NCI-H2171 treated with DMSO at 0.1 percent for 48 hours (cell line): ENCODE results near the gene PCCA.
"Not testable (repeated sequence)": the region's sequence is repeated elsewhere in the genome, so short reads cannot be mapped to it uniquely, and the experiment has no call there.

Experiments used
- DNase-seq: peaks from one replicate; lab custom pipeline; 2025; lab: John Stamatoyannopoulos, UW

PCCA gene

GRCh38 chr13:100306030-100306429 lies 217.1 kb downstream of the PCCA start:
- peak; percentile 41 for DNase-seq

DNA sequence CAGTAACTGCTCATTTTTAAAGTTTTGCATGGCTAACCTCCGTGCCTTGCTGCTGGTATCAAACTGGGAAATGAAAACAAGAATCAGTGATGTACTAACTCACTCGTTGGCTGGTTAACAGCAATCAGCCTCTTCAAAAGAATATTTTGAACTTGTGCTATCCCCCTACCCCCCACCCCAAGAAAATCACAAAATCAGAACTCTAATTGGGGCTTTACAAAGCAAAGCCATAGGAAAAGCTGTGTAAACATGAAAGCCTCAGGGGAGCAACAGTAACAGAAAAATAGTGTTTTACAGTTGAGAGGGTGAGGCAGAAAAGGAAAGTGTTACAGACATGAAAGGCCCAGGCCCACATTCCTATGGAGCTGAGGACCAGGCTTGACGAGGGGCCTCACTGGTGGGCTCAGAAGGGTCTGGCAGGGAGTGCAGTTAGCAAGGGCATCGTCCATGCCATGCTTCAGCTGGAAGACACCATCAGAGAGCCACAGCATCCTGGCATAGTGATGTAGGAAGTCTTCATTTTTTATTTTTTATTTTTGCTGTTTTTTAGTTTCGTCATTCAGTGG lies 217.6 kb downstream of the PCCA start:
- no peak for DNase-seq

- no peak for DNase-seq
These were observed 225.4 kb downstream of the PCCA start for GRCh38 chr13:100314132-100314910.

GRCh38 chr13:100315522-100315921 lies 226.6 kb downstream of the PCCA start:
- no peak for DNase-seq

GRCh38 chr13:100318473-100318872 lies 229.6 kb downstream of the PCCA start:
- DNase-seq: not testable (repeated sequence)

GRCh38 chr13:100323937-100324336 lies 235.0 kb downstream of the PCCA start:
- DNase-seq: no peak

GRCh38 chr13:100330662-100331061 lies 241.8 kb downstream of the PCCA start:
- DNase-seq: no peak

- DNase-seq: peak; percentile 90
These were observed 244.2 kb downstream of the PCCA start for GRCh38 chr13:100333141-100333540.

- peak; percentile 69 for DNase-seq
These were observed 245.3 kb downstream of the PCCA start for GRCh38 chr13:100334214-100334613.

DNA sequence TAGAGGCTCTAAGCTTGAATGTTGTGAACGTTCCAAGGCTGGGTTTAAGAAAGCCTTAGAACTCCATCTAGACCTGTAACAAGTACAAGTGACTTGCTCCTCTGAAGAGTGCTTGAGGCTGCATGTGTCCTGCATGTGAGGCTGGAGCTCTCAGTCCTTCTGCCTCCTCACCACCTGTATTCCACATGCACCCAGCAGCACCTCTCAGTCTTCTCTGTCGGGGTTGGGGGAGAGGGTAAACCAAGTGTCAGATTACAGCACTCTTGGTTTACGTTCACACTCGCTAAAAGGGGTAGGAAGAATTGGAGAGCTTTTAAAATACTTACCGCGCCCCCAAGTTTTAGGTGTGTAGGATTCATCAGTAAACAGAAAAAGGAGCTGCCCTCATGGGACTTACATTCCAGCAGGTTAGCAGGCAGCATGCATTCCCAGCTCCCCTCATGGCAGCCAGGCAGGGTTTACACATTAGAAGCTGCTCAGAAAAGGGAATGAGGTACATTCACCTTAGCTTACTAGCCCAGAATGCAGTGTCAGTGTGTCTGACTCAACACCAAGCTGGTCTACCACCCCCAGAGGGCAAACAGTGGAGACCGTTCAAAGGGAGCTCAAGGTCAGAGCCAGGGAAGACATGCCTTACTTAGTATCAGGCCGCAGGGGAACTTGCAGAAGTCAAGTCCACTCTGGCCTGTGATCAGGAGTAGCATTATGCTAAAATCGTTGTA lies 248.1 kb downstream of the PCCA start:
- DNase-seq: peak; percentile 16

DNA sequence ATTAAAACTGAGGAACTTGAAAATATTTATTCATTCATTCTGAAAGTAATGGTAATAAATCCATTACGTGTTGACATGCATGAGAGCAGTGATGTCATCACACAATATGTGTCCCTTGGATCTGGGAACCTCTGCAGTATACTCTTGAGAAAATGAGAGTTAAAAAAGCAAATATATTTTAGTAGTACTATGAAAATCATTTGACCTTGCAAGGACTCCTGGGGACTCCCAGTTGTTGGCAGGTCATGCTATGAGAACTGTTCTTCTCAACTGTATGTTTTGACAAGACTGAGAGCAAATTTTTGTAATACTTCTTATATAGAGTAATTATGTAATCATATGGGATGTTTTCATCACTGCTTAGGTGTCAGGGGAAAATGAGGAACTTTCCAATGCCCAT lies 249.4 kb downstream of the PCCA start:
- DNase-seq: no peak

GRCh38 chr13:100339411-100339940 lies 250.6 kb downstream of the PCCA start:
- peak; percentile 23 for DNase-seq

GRCh38 chr13:100340865-100341264 lies 252.0 kb downstream of the PCCA start:
- DNase-seq: no peak

DNA sequence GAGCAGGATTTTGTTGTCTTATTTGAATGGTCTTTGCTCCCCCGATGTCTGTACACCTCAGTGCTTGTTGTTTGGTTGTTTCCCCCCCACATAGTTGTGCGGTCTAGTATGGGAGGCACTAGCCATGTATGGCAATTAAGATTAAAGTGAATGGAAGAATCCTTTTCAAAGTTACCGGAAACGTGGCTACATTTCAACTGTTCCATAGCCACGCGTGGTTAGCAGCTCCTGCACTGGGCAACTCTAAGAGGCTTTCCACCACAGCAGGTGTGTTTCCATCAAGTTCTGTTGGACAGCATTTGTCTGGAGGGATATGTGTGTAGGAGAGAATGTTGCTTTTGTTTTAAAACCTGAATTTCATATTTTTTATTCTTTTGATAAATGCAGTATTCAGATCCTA lies 252.4 kb downstream of the PCCA start:
- no peak for DNase-seq

DNA sequence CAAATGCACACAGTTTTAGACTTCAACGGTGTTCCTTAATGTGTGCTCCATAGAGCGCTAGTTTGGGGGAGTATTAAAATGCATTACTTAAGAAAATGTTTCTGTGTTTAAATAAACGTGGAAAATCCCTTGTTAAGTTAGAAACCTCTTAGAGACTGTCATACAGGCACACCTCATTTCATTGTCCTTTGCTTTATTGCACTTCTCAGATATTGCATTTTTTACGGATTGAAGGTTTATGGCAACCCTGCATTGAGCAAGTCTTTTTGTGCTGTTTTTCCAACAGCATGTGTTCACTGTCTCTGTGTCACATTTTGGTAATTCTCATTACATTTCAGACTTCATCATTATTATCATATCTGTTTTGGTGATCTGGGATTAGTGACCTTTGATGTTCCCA lies 255.7 kb downstream of the PCCA start:
- no peak for DNase-seq

- no peak for DNase-seq
These were observed 259.1 kb downstream of the PCCA start for GRCh38 chr13:100347968-100348367.

DNA sequence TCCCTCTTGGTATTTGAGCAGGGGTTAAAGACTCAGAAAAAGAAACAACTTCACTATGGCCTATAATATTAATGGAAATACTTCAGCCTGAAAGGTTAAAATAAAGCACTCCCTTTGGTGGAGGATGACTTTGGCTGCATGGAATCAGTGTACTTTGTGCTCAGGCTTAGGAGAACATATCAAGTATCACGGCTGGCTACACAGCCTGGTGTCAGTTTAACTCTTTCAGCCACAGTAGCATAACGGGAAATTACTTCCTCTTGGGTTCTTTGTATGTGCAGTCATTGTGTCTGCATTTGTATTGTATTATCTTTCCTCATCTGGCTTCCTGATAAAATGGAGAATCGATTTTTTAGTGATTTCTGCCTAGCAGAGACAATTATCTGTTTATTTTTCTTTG lies 260.7 kb downstream of the PCCA start:
- peak; percentile 86 for DNase-seq

DNA sequence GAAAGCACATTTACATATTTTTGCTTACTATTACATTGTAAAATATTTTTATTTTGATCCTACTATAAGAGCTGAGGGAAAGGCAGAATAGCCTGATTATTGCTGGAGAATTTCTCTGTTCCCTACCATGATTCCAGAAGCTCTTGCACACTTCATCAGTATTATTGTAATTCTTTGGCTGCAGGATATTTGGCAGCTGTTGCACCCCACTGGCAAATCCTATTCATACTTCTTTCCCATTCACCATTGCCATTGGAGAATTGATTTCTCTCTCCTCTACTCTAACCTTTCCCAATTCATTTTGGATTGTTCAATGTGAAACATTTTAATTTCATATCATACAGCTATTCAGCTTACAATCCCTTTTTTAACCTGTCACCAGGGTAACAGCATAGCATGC lies 261.7 kb downstream of the PCCA start:
- DNase-seq: peak; percentile 29

GRCh38 chr13:100356426-100356825 lies 267.5 kb downstream of the PCCA start:
- no peak for DNase-seq

- DNase-seq: no peak
These were observed 268.0 kb downstream of the PCCA start for GRCh38 chr13:100356889-100357288.

GRCh38 chr13:100357764-100358163 lies 268.9 kb downstream of the PCCA start:
- DNase-seq: no peak

DNA sequence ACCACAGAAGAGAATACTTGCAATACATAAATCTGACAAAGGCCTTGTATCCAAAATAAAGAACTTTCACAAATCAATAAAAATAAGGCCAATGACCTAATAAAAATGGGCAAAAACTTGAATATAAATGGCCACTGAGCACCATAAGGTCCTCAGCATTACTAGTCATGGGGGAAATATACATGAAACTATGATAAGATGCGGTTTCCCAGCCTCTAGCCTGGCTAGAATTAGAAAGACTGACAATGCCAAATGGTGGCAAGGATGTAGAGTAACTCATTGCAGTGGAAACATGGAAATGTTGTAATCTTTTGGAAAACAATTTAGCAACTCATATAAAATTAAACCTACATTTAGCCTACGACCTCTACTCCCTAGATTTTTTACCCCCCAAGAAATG lies 272.6 kb downstream of the PCCA start:
- DNase-seq: no peak

- DNase-seq: no peak
These were observed 273.5 kb downstream of the PCCA start for GRCh38 chr13:100362371-100362770.
